ENCODE results near the gene CDK15.

The CDK15 gene

DNA sequence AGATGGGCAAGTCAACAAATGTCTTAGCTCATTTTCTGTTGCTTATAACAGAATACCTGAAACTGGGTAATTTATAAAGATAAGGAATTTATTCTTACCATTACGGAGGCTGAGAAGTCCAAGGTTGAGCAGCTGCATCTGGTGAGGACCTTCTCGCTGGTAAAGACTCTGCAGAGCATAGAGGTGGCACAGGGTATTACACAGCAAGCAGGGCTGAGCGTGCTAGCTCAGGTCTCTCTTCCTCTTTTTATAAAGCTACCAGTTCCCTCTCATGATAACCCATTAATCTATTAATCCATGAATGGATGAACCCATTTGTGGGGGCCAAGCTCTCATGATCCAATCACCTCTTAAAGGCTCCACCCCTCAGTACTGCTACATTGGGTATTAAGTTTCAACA is 109.1 kb downstream of the CDK15 start:
- no peak for DNase-seq

GRCh38 chr2:201916565-201916964 is 110.2 kb downstream of the CDK15 start:
- no peak for DNase-seq

- DNase-seq, result no peak
These were observed 112.4 kb downstream of the CDK15 start for GRCh38 chr2:201918616-201919307.

- DNase-seq, result no peak
These were observed 112.9 kb downstream of the CDK15 start for GRCh38 chr2:201919308-201919634.

GRCh38 chr2:201923436-201924328 is 117.3 kb downstream of the CDK15 start:
- no peak for DNase-seq

- DNase-seq, result no peak
These were observed 118.1 kb downstream of the CDK15 start for GRCh38 chr2:201924453-201924852.

DNA sequence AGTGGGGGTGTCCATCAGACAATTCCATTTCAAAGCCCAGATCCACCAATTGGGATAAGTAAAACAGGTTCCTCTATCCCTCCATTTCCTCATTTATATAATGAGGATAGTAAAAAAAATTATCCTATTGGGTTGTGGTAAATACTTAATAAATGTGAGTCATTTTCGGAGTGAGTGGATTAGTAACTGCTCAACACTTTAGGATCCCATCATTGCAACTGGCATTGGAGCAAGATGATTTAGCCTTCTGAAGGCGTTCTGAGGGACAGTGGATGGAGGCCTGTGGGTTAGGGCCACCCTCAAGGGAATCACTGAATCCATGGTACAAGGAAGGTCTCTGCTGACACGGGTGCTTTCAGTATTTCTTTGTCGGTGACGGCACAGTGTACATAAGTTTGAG is 118.7 kb downstream of the CDK15 start:
- no peak for DNase-seq

DNA sequence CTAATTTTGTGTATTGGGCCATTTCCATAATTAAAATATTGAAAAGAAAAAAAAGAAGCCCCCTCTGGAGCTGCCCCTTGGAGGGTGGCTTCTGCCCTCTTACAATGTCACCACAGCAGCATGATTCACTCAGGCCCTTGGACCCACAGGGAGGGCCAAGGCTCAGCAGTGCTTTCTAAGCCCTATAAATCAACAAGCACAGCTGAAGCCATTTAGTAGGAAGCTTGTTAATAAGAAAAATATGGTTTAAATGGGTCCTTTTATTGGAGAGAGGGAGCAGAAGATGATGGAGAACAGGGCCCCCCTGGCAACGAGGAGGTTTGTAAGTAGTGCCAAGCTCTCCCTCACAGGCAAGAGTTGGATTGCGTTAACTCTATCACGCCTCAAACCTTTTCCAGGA is 119.7 kb downstream of the CDK15 start:
- no peak for DNase-seq

- DNase-seq, result no peak
These were observed 122.0 kb downstream of the CDK15 start for GRCh38 chr2:201928363-201928762.

DNA sequence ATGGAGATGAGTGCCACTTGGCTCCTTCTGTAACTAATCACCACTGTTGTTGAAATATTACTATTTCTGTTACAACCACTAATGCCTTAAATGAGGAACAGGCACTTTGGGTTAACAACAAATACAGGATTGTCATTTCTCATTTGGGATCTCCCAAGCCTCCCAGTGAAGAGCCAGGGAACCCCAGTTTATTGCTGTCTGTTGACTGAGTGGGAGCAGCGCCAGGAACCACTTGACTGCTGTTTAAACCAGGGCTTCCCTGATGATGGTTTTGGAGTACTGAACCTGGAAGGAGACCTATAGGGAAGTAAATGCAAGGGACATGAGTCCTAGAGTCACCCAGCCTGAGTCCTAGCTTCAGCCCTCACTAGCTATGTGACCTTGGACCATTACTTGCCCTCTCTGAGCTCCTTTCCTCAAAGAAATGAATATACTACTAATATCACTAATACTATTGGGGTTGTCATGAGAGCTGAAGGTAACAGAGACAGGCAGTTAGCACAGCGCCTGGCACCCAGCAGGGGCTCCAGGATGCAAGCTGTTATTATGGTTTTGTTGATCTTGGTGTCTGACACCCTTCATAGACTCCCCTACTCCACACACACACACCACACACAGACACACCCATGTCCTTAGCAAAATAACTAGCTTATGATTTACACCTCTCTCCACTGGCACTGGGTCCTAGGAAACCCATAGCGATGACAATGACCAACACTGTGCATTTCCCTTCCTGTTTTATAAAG is 123.1 kb downstream of the CDK15 start:
- DNase-seq, result peak; percentile 13

- DNase-seq, result no peak
These were observed 123.7 kb downstream of the CDK15 start for GRCh38 chr2:201930043-201930442.

GRCh38 chr2:201930831-201931230 is 124.5 kb downstream of the CDK15 start:
- no peak for DNase-seq

- no peak for DNase-seq
These were observed 125.1 kb downstream of the CDK15 start for GRCh38 chr2:201931475-201931874.

- no peak for DNase-seq
These were observed 125.6 kb downstream of the CDK15 start for GRCh38 chr2:201931951-201932350.

DNA sequence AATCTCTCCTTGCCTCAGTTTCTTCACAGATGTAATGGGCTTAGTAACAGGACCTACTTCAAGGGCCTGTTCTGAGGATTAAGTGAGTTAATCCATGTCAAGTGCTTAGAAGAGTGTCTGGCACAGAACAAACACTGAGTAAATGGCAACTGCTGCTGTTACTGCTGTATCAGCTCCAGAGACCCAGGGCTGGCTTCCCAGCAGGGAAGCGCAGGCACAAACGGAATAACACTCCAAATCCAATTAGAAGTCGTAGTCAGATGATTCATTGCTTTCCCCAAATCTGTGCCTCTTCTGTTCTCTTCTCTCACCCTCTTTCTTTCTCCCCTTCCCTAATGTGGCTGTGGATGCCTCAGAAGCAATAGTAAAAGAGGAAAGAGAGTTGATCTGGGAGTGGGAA is 126.2 kb downstream of the CDK15 start:
- DNase-seq, result no peak

GRCh38 chr2:201933792-201934237 is 127.5 kb downstream of the CDK15 start:
- no peak for DNase-seq

- no peak for DNase-seq
These were observed 130.5 kb downstream of the CDK15 start for GRCh38 chr2:201936817-201937216.

DNA sequence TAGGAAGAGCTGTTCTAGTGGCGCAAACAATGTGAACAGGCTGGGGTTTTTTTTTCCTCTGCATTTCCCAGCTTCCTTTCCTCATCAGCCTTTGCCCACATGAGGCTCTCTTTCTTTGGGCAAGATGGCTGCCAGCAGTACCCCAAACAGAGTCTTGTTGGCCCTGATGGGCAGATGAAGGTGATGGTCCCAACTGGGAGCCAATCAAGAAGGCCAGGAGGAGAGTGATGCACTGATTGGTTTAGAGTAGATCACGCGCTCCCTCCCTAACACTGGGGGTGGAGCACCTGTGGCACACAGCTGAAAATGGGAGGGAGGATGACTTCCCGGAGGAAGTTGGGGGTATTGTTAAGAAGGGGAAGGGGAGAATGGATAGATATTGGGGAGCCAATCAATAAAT is 131.0 kb downstream of the CDK15 start:
- no peak for DNase-seq

GRCh38 chr2:201938156-201938775 is 131.9 kb downstream of the CDK15 start:
- DNase-seq, result no peak

- no peak for DNase-seq
These were observed 132.4 kb downstream of the CDK15 start for GRCh38 chr2:201938781-201939180.

- no peak for DNase-seq
These were observed 133.2 kb downstream of the CDK15 start for GRCh38 chr2:201939453-201939941.

DNA sequence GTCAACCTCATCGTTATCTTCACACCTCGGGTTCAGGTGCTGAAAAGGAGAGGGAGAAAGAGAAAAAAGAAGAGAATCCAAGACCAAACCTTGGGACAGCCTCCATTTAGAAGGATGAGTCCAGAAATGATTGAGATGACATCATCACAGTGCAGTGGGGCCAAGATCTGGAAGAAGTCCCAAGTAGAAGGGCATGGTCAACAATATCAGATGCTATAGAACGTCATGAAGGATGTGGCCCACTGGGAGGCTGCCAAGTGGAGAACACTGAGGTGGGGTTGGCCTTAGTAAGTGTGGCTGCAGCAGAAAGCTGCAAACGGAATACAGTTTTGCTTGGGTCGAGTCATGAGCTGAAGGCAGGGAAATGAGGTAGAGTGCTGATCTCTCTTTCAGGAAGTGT is 136.2 kb downstream of the CDK15 start:
- DNase-seq, result no peak
